Occipital lobe (tissue), 2 donors: ENCODE measurements around the gene KIRREL1. TPM values are rescaled to one million over a fixed set of nuclear protein-coding genes. Genes with fewer than 3 reads are reported as not detected.

Experiments used
- DNase-seq: peaks from one replicate; lab custom pipeline; 2025; lab: John Stamatoyannopoulos, UW
- total RNA-seq: library from RNA; depleted of rRNA; stranded (reverse); fragments of >200 nt; gene quantifications from one replicate; pipeline ENCODE4 v1.2.3, GENCODE V29; 2014

Gene KIRREL1
- 20.6 TPM for total RNA-seq

DNA sequence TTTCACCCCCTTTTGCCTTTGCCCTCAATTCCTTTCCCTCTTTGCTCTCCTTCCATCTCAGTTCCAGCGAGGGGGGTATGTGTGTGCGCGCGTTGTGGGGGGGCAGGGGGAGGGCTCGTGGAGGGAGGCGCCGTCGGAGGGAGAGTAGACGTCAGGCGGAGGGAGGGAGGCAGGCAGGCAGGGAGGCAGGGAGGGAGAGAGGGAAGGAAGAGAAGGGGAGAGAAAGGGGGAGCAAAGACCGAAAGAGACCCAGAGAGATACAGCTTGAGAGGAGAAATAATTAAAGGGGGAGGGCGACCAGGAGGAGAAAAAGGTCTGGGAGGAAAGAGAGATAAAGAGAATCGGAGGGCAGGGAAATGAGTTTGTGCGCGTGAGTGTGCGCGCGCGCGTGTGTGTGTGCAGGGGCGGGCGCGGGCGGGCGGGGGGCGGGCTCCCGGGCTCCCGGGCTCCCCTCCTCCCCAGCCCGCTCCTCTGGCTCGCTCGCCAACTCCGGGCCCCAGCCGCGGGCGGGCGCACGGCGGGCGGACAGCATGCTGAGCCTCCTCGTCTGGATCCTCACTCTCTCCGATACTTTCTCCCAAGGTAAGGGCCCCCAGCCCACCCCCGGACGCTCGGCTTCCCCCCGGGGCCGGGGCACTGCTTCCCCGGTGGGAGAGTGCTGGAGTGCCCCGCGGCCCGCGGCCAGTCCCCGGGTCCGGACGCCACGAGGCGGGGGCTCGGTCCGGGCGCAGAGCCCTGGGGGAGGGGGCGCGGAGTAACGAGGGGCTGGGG, at the start of gene KIRREL1:
TSS of gene KIRREL1 (plus strand) at position 499 of the 771 bp plus-strand sequence. CDS start at position 531, 32 bp downstream.
- no peak for DNase-seq

DNA sequence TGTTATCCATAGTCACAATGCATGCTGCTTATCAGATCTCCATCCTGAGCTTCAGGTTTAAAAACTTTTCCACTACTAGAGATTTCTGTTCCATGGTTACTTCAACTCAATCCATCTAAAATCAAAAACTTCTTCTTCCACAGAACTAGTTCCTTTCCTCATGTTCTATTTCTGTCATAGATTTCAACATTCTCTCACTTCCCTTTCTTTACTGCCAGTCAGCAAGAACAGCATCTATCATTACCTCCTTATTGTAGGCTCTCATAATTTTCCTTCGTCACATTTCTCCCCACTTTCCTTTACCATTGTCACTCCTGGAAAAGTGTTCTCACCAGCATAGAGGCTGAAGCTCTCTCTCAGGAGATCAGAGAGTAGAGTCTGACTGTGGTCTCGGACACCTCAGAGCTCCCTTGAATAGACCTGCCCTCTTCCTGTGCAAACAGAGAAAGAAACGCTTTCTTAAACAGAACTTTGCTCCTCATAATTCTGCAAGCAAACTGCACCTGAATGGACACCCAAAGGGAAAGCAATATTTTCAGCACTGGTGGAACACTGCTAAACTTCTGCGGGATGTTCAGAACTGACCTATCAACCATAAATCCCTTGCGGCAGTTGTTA, 48.7 kb upstream of the KIRREL1 start:
- no peak for DNase-seq

DNA sequence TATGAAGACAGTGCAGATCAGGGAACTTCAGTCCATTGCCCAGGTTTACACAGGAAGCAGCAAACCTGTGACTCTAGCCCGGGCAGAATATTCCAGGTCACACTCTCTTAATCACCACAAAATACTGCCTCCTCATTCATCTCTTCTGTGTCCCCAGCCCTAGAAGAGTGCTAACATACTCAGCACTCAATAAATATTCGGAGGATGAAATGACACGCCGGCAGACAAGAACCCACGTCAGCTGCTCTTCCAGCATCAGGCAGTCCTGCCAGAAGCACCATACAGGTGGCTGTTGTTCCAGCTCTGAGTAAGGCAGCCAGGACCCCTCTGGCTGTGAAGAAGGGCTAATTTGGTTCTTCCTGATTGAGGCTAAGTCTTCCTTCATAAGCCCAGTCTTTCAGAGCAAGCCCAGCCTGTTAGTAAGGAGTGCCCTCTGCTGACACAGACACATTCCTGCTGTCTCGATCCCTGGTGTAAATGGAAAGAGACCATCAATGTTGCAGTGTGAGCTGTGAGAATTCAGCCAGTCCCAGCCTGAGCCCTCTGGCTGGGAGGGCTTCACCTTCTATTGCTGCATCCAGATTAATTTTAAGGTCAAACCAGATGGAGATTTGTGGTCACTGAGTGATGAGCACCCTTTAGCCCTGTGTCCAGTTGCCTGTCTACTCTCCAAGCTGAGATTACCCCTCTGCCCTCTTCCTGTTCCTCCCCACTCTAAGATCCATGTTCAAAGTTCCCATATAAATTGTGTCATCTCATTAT, 45.0 kb upstream of the KIRREL1 start:
- DNase-seq = no peak

DNA sequence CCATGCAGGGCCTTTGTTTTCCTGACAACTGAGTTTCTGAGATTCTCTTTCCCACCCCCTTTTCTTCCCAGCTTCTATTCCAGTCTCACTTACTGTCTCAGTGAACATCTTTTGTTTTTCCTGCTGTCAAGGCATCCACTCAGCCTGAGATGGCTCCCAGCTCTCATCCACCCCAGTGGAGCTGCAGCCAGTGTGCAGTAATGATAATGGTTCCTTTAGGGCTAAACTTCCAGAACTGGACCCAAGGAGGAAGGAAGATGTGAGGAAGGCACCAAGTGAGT, 44.4 kb upstream of the KIRREL1 start:
- no peak for DNase-seq

DNA sequence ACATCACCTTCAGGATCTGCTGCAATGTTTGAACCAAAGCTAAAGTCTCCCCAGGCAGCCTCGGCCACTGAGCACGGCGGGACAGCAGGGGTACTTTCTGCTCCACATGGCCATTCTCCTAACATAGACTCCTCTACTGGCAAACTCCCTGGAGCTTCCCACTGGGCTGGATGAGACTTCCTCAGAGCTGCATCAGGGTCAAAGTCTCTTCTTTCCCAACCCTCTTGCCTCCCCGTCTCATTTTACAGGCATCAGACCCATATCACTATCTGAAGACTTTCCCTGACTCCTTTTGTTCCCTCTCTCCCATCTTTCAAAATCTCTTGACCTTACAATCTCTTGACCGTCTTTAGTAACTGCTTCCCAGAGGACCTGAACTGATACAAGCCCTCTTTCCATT, 42.2 kb upstream of the KIRREL1 start:
- no peak for DNase-seq

DNA sequence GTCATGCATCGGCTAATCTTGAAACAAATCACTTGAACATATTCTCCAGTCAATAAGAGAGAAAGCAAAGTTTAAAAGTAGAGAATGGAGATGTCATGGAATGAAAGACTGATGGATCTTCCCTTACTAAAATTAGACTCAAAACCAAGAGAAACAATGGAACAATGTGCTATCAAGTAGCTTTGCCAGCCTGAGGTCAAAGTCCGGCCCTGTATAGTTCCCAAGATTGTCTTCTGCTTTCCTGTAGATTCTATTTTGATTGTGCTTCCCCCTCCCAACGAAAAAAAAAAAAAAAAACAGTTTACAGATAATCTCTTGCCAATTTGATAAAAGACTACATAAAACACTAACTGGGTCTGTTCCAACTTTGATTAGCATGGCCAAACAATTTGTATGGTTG, 40.8 kb upstream of the KIRREL1 start:
- DNase-seq = no peak

DNA sequence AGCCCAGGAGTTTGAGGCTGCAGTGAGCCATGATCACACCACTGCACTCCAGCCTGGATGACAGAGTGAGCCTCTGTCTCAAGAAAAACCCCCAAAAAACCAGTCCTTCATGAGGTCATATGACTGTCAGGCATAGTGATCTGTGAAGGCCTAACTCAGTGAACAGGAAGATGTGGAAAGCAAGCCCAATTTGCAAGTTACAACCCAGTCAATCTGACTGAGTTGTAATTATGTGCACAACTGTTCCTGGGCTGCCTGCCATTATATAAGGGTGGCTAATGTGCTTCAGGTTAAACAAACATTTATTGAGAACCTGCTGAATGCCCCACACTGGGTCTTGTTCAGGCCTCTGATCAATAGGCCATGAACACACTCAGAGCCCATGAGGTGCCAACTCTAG, 38.2 kb upstream of the KIRREL1 start:
- no peak for DNase-seq

DNA sequence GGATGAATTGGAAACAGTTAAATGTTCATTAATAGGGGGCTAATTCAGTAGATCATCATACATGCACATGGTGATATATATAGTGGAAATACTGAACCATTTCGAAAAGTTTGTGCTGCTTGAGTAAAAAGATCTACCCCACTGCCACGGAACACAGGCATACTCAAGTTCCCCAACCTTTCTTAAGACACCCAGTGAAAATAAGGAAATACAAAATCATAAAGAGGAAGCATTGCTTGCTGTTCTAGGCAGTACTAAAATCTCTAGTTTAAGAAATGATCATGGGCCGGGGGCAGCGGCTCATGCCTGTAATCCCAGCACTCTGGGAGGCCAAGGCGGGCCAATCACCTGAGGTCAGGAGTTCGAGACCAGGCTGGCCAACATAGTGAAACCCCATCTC, 37.6 kb upstream of the KIRREL1 start:
- DNase-seq = no peak

DNA sequence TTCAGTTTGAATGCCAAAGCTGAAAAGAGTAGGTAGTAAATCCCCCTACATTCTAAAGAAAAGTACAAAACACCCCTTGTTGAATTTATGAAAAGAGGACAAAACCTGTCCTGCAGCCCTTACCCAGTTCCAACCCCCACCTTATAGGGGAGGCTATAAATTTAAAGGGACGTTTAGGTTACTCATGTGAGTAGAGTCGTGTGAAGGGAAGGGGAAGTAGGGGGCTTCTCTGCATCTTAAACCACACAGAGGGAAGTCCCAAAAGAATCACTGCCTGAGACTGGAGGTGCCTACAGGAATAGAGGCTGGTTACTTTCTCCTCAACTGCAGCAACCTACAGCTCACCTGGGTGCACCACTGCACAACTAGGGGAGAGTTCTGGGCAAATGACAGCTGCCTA, 36.7 kb upstream of the KIRREL1 start:
- no peak for DNase-seq

DNA sequence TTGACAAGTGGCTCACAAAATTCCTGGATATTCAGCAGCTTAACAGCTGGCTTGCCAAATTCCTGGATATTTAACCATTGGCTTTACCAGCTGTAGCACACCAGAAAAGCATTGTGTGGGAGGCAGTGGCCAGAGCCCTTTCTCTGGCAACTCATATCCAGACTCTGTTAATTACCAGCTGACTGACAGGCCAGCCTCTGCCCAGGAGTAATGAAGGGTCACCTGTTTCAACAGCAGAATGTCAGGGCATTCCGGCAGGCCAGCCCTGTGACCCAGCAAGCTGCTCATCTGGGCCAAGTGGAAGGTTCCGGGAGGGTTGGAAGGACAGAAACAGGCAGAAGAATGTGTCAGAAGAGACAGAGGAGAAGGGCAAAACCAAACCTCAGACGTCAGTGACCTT, 35.2 kb upstream of the KIRREL1 start:
- DNase-seq = no peak

DNA sequence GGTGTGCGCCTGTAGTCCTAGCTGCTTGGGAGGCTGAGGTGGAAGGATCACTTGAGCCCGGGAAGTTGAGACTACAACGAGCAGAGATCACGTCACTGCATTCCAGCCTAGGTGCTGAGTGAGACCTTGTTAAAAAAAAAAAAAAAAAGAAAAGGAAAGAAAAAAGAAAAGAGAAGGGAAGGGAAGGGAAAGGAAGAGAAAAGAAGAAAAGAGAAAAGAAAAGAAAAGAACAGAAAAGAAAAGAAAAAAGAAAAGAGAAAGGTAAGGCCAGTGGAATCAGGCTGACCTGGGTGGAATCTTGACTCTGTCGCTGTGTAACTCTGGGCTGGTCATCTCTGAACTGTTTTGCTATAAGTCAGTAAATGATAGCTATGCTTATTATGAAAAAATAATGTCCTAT, 33.7 kb upstream of the KIRREL1 start:
- DNase-seq = no peak

DNA sequence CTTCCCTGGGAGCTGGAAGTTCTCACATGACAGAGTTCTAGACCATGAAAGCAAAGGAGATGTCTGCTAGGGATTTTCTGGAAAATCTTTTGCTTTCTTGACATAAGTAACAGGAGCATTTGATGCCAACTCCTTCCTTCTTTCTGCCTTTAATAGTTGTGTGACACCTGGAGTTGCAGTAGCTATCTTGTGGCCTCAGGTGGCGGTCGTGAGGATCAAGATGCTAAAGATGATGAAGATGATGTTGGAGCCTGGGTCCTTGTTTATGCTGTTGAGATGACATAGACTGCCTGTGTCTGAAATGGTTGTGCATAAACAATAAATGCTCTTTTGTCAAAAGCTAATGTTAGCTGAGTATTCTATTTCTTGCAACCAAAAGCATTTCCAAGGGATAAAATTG, 32.7 kb upstream of the KIRREL1 start:
- DNase-seq = no peak

DNA sequence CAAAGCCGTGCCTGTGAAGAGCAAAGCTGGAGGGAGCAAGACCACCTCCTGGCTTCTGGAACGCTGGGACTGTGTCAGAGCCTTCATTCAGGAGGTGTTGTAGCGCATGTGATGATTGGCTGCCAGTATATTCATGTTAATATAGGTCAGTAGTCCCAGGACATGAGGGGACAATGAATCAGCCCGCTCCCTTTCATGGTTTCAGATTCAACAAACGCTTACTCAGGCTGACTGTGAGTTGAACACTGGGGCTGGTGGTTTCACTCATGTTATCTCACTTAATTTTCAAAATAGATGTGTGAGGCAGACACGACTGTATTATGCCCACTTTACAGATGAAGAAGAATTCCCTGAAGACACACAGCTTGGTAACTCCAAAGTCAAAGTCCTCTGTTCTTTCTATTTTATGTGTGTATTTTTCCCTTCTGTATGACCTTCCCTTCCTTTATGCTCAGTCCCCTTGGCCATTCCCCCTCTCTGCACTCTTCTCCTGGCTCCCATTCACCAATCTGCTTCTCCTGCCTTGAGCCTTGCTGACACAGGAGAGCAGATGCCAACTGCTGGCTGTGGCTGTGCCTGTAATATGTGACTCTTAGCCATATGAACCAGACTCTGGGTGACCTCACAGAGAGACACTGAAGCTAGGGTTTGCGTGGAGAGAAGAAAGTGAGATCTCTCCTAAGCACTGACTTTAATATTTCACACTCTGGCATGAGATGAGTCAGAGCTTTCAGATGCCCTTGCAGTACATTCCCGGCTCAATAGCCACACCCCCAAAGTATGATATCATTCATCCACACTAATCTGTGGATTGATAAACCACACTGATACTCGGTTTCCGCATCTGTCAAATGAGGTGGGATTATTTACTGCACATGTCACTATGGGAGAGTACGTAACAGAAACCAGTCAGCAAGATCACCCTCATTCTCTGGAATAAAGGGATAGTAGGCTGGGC, 31.4 kb upstream of the KIRREL1 start:
- DNase-seq = no peak

DNA sequence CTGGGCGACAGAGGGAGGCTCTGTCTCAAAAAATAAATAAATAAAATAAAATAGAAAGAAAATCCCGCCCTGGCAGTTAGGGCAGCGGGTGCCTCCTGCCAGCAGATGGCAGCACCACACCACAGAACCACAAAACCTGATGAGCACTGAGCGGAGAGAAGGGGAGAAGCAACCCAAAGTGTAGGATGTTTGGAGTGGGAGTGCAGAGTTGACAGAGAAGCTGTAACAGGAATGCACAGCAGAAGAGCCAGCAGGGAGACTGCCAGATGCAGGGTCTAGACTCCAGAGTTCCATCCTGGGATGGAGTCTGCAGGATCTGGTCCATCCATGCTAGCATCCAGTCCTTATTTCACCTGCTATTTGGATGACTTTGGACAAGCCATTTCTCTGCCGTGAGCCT, 29.7 kb upstream of the KIRREL1 start:
- peak; percentile 53 for DNase-seq

DNA sequence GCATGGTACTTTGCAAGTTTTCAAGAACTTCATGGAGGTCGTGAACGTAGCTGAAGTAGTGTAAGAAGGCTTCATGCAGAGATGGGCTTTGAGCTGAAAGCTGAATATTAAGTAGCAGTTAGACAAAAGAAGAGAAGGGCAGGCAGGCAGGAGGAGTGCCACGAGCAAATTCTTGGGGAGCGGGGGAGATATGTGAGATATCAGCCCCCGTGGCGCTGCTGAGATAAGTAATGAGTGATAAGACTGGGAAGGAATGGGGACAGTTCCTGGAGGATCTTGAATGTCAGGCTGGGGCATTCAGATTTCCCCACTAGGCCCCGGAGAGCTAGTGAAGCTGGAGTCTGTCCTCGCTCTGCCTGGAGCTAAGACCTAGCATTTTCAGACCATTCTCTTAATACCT, 27.9 kb upstream of the KIRREL1 start:
- no peak for DNase-seq

DNA sequence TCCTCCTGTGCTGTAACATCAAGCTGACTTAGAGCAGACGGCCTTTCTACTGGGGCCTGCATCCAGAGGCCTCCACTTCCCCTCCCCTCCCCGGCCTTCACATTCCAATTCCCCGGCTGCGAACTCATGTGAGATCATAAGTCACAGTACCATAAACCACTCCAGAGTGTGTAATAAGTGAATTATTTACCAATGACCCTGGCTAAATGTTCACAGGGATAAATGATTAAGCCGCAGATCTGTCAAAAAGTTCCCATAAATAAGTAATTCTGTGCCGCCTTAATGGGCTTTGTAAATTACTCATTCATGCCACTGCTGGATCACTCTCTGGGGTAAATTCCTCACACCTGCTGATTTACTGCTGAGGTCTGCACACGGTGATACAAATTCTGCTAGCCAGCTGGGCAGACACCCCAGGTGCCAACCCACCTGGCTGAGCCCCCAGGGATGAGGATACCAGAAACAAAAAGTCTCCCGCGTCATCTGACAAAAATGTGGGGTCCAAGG, 27.4 kb upstream of the KIRREL1 start:
- no peak for DNase-seq

DNA sequence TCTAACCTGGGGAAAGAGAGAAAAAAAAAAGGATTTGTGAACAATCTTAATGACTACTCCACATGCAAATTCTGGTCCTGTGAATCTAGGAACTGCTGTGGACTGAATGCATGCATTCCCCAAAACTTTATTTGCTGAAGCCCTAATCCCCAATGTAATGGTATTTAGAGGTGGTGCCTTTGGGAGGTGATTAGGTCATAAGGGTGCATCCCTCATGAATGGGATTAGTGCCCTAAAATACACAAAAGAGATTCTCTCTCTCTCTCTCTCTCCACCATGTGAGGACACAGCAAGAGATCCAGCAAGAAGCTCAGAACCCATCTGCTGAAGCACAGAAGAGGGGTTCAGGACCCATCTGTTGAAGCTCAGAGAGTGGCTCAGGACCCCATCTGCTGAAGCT, 26.2 kb upstream of the KIRREL1 start:
- no peak for DNase-seq

DNA sequence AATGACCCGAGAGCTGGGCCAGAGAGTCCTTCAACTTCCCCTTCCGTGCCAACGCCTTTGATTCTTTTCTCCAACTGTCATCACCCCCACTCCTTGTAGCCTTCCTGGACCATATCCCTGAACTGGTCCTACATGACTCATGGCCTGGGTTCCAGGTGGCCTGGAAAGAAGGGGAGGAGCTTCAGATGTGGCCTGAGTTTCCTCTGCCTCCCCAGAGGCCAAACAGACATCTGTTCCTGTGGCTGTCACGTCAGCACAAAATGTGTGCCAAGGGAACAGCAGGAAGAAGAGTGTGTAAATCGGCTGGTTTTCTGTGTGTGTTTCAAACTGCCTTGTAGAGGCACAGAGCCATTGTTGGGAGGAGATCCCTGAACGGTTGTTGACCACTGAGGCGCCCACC, 24.9 kb upstream of the KIRREL1 start:
- DNase-seq = no peak

DNA sequence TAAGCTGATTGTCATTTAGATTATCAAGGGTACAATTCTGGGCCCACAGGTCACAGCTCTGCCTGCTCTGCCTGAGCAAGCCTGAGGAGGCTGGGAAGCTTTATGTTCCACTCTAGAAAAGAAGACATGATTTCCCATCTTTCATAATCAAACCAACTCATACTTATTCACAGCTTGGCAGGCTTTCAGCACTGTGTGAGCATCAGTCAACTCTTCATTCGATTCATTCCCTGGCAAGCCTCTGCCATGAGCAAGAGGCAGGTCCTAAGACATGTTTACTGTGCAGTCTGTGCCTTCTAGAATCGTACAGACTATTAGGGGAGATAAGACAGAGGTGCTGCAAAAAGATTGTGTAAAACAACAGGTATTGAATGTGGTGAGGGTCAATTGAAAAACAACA, 24.5 kb upstream of the KIRREL1 start:
- no peak for DNase-seq

DNA sequence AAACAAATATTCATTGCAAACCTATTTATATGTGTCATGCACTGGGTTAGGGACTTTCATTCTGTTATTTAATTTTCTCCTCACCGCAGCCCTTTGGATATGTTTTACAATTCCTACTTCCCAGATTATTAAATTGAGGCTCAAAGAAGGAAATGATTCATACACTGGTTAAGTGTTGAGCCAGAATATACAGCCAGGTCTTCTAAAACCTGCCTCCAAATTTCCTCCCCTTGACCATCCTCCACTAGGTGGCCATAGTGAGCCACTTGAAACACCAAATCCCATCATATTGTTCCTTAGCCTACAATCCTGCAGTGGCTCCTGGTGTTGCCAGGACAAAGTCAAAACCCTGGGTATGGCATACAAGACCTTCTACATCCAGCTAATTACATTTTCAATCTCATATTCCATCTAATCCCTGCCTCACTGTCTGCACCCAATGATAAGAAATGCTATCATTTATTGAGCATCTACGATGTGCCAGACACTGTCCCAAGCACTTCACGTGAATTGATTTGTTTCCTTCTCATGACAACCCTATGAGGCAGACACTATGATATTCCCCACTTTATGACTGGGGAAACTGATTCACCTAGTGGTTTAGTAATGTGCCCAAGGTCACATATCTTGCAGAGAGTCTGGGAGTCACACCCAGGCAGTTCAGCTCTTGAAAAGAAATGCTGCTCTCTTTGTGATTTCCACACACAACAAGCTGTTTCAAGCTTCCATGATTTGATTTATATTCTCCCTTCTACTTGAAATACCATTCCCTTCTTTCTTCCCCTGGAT, 23.6 kb upstream of the KIRREL1 start:
- DNase-seq = no peak

DNA sequence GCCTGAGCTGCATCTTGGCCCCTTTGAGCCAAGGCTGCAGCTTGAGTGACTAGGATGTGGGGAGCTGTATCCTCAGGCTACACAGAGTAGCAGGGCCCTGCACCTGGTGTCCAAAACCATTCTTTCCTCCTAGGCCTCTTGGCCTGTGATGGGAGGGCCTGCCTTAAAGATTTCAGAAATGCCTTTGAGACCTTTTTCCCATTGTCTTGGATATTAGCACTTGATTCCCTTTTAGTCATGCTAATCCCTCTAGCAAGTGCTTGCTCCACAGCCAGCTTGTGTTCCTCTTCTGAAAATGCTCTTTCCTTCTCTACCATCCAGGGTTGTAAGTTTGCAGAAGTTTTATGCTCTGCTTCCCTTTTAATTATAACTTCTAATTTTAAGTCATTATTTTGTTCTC, 21.7 kb upstream of the KIRREL1 start:
- no peak for DNase-seq
